ENCODE measurements around the gene ERFL. TPM values are rescaled to one million over a fixed set of nuclear protein-coding genes. Genes with fewer than 3 reads are reported as not detected.

ERFL gene
- total and polyA plus RNA-seq, 2 of the 4 experiments (the other 2 are of a cell fraction): not detected

DNA sequence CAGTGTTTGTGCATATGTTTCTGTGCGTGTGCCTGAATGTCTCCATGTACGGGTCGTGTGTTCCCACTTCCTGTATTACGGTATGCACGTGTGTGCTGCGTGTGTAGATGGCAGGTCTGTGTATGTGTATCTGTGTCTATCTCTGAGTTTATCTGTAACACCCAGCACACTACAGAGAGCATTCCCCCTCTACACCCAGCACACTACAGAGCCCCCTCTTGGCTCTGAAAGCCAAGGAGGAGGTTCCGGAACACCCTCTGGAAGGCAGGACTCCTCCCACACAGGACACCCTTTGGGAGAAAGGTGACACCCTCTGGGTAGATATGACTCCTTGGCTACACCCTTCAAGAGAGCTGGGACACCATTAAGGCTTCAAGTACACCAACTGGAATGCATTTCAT is 2.1 kb upstream of the ERFL start:
- Histone ChIP-seq H3K27ac (ENCODE audit: insufficient read depth, low read length) (no peak overlapping the region), H4K20me1 (ENCODE audit: insufficient read depth, low read length) (peaks cover 19% of the 10 kb centered on the region), H3K56ac (ENCODE audit: extremely low read depth, insufficient read depth, low read length) (no peak overlapping the region), H4K91ac (ENCODE audit: insufficient read depth, low read depth, low read length) (no peak overlapping the region), H2AK5ac (ENCODE audit: low read depth, low read length) (no peak overlapping the region), H3K4me2 (ENCODE audit: low read depth, low read length) (no peak overlapping the region), H3K9me1 (ENCODE audit: insufficient read depth, low read length) (no peaks in the 10 kb centered on the region; the same call in 1 of the 2 replicates), H2BK120ac (ENCODE audit: low read depth, low read length) (no peak overlapping the region), H3K9ac (ENCODE audit: low read depth, low read length) (no peak overlapping the region), H4K8ac (ENCODE audit: low read depth in 2 of 2, low read length in 2 of 2) (no peak overlapping the region), H3K23ac (ENCODE audit: low read depth, low read length) (no peak overlapping the region), H2BK20ac (ENCODE audit: low read depth, low read length) (no peak overlapping the region), H3K18ac (ENCODE audit: low read depth, low read length) (no peak overlapping the region), H3K4me1 (ENCODE audit: control insufficient read depth, insufficient read depth, low read length) (peaks cover 8% of the 10 kb centered on the region), H3K9me3 (ENCODE audit: control insufficient read depth, insufficient read depth, low read length) (peaks cover 3% of the 10 kb centered on the region; the same call in 1 of the 2 replicates), H2AK9ac (replicated peaks; ENCODE audit: low read depth, low read length, poor library complexity) (no peak overlapping the region), H3K79me1 (ENCODE audit: low read depth in 1 of 2, low read length in 2 of 2) (no peaks in the 10 kb centered on the region), H3K4me3 (ENCODE audit: insufficient read depth, low read depth, low read length) (no peak overlapping the region), H2BK15ac (ENCODE audit: low read depth, low read length) (no peak overlapping the region), H3K27me3 (ENCODE audit: control insufficient read depth, insufficient read depth, low read length) (peaks cover 87% of the 10 kb centered on the region), H2AFZ (replicated peaks; ENCODE audit: low read length, poor library complexity) (no peak overlapping the region), H3K14ac (replicated peaks; ENCODE audit: low read depth, low read length) (no peak overlapping the region), H3K36me3 (ENCODE audit: control insufficient read depth, insufficient read depth, low read length) (no peaks in the 10 kb centered on the region), H3K4ac (ENCODE audit: low read depth, low read length) (no peak overlapping the region), H2BK5ac (ENCODE audit: low read depth, low read length, poor library complexity, severe bottlenecking) (no peak overlapping the region), H4K5ac (ENCODE audit: low read depth, low read length) (no peak overlapping the region)
- ChIA-PET CTCF (no interaction called here), POLR2A (ENCODE audit: unreplicated experiment) (no interaction called here)
- intact Hi-C loops (cut with micrococcal nuclease) (loop anchor here (5.0 kb wide), 1 partner anchor 48 kb away; the partner anchor contains the start of gene ARHGEF1), dilution Hi-C loops (cut with HindIII; ENCODE audit: low sequenced_read_pairs, unreplicated experiment) (no loop called here), in situ Hi-C loops (cut with MboI; ENCODE audit: low sequenced_read_pairs) (no loop called here)
- BruUV-seq (replicated peaks): no TSS peak
- ATAC-seq (ENCODE audit: low read depth): no peak
- no CpG with 5 or more reads among the region's 7 CpGs for WGBS, 2 experiments (ENCODE audit: extremely low coverage in 2 of 2, insufficient read length in 1 of 2)
- no peak for DNase-seq
- TF ChIP-seq MAFK (IDR thresholded peaks at IDR 0.05; ENCODE audit: low read depth, low read length) (no peak), RAD21 (IDR thresholded peaks at IDR 0.05; ENCODE audit: low read length) (no peak), RFX5 (IDR thresholded peaks at IDR 0.05; ENCODE audit: low read depth, low read length) (no peak), FOS (IDR thresholded peaks at IDR 0.05; ENCODE audit: low read depth, low read length) (no peak), NFE2L2 (IDR thresholded peaks at IDR 0.05; ENCODE audit: low read depth, low read length) (no peak), CHD1 (IDR thresholded peaks at IDR 0.05; ENCODE audit: low read depth, low read length) (no peak), CEBPB (IDR thresholded peaks at IDR 0.05; ENCODE audit: low read depth, low read length) (no peak), MXI1 (IDR thresholded peaks at IDR 0.05; ENCODE audit: borderline replicate concordance, low read depth, low read length) (no peak), SMC3 (IDR thresholded peaks at IDR 0.05; ENCODE audit: low read depth, low read length) (no peak), POLR2A (IDR thresholded peaks at IDR 0.05; ENCODE audit: low read depth, low read length) (no peak), MAZ (IDR thresholded peaks at IDR 0.05; ENCODE audit: borderline replicate concordance, low read depth, low read length) (no peak), BHLHE40 (IDR thresholded peaks at IDR 0.05; ENCODE audit: low read depth, low read length) (no peak), RCOR1 (IDR thresholded peaks at IDR 0.05; ENCODE audit: insufficient replicate concordance, low read length) (no peak)
- TF ChIP-seq, protein P1, sequence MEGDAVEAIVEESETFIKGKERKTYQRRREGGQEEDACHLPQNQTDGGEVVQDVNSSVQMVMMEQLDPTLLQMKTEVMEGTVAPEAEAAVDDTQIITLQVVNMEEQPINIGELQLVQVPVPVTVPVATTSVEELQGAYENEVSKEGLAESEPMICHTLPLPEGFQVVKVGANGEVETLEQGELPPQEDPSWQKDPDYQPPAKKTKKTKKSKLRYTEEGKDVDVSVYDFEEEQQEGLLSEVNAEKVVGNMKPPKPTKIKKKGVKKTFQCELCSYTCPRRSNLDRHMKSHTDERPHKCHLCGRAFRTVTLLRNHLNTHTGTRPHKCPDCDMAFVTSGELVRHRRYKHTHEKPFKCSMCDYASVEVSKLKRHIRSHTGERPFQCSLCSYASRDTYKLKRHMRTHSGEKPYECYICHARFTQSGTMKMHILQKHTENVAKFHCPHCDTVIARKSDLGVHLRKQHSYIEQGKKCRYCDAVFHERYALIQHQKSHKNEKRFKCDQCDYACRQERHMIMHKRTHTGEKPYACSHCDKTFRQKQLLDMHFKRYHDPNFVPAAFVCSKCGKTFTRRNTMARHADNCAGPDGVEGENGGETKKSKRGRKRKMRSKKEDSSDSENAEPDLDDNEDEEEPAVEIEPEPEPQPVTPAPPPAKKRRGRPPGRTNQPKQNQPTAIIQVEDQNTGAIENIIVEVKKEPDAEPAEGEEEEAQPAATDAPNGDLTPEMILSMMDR (conservative IDR thresholded peaks at IDR 0.05; ENCODE audit: low read depth, low read length): no peak
- TF ChIP-seq, protein P2, sequence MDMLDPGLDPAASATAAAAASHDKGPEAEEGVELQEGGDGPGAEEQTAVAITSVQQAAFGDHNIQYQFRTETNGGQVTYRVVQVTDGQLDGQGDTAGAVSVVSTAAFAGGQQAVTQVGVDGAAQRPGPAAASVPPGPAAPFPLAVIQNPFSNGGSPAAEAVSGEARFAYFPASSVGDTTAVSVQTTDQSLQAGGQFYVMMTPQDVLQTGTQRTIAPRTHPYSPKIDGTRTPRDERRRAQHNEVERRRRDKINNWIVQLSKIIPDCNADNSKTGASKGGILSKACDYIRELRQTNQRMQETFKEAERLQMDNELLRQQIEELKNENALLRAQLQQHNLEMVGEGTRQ (IDR thresholded peaks at IDR 0.05; ENCODE audit: low read depth, low read length): no peak
- TF ChIP-seq, protein P3, sequence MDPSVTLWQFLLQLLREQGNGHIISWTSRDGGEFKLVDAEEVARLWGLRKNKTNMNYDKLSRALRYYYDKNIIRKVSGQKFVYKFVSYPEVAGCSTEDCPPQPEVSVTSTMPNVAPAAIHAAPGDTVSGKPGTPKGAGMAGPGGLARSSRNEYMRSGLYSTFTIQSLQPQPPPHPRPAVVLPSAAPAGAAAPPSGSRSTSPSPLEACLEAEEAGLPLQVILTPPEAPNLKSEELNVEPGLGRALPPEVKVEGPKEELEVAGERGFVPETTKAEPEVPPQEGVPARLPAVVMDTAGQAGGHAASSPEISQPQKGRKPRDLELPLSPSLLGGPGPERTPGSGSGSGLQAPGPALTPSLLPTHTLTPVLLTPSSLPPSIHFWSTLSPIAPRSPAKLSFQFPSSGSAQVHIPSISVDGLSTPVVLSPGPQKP (IDR thresholded peaks at IDR 0.05; ENCODE audit: borderline replicate concordance, low read depth, low read length): no peak

All from IMR-90 (cell line).